Gastroesophageal sphincter (tissue), 4 donors: Measurements from ENCODE around the gene ME1. TPM values are rescaled to one million over a fixed set of nuclear protein-coding genes. Genes with fewer than 3 reads are reported as not detected.
"Not testable (repeated sequence)": the region's sequence is repeated elsewhere in the genome, so short reads cannot be mapped to it uniquely, and the experiment has no call there.

Source experiments
- ATAC-seq: fragments of 150-250 bp; one replicate; pipeline ENCODE4 v1.9.1; 2016; ENCODE audit warnings: mild to moderate bottlenecking, moderate library complexity
- H3K27ac ChIP-seq, 4 donors: fragments of 200-600 bp; sonication (generic) in 3 of 4; 1 replicate in 3 of 4; 2 replicates in 1 of 4; pipeline ENCODE4 v1.5.1; 2016 to 2019
- H3K27me3 ChIP-seq: fragments of 200-600 bp; sonication (generic); one replicate; pipeline ENCODE4 v1.5.1; 2019
- H3K36me3 ChIP-seq, 2 donors: fragments of 200-600 bp; sonication (generic); one replicate each; pipeline ENCODE4 v1.5.1; 2019; ENCODE audit warnings: control low read depth in 1 of 2
- H3K4me1 ChIP-seq, 3 donors: fragments of 200-600 bp; sonication (generic); 1 replicate in 2 of 3; 2 replicates in 1 of 3; pipeline ENCODE4 v1.5.1; 2016 to 2019; ENCODE audit warnings: control low read depth in 2 of 3
- H3K4me3 ChIP-seq, 2 donors: fragments of 200-600 bp; sonication (generic); one replicate each; pipeline ENCODE4 v1.5.1; 2019; ENCODE audit warnings: mild to moderate bottlenecking in 1 of 2, moderate library complexity in 1 of 2
- H3K9me3 ChIP-seq, 3 donors: fragments of 200-600 bp; sonication (generic); one replicate each; pipeline ENCODE4 v1.5.1; 2017 to 2019; ENCODE audit warnings: control low read depth in 2 of 3
- CTCF ChIP-seq, 4 experiments: fragments of 200-600 bp in 2 of 4; fragments of 450-650 bp in 2 of 4; sonication (generic) in 1 of 4; IDR thresholded peaks; one replicate each; pipeline ENCODE4 v1.5.1; 2017 to 2019; ENCODE audit warnings: antibody characterized with exemption in 4 of 4, mild to moderate bottlenecking in 2 of 4, moderate library complexity in 2 of 4
- EP300 ChIP-seq: sonication (generic); formaldehyde crosslinking; IDR thresholded peaks from one replicate; pipeline ENCODE4 v1.6.1; 2017; ENCODE audit warnings: antibody characterized with exemption, mild to moderate bottlenecking
- POLR2A ChIP-seq, 2 donors: fragments of 450-650 bp; IDR thresholded peaks; one replicate each; pipeline ENCODE4 v1.6.1; 2017; ENCODE audit warnings: antibody characterized with exemption in 2 of 2, mild to moderate bottlenecking in 2 of 2, moderate library complexity in 1 of 2
- POLR2AphosphoS5 ChIP-seq: sonication (generic); formaldehyde crosslinking; IDR thresholded peaks from one replicate; pipeline ENCODE4 v1.6.1; 2017; ENCODE audit warnings: antibody characterized with exemption
- WGBS, 2 donors: methylation state at CpG; one replicate each; pipeline ENCODE4 v1.1.5; 2018; ENCODE audit warnings: low coverage in 1 of 2; 5-methylcytosine and 5-hydroxymethylcytosine counted together
- total RNA-seq, 4 donors: library from RNA; depleted of rRNA; stranded (reverse); fragments of >200 nt; gene quantifications; one replicate each; pipeline ENCODE4 v1.1.0, GENCODE V29; 2016

ME1 gene
- total RNA-seq, 4 donors from 2014 or later, result 18.8 to 33.3 (median 20.4) TPM

GRCh38 chr6:83265384-83265783 lies 165.5 kb downstream of the ME1 start:
- ATAC-seq, result no peak
- Histone ChIP-seq H3K4me3 (no peak overlapping the region), H3K27ac (no peak overlapping the region), H3K4me1 (peaks cover 0 to 30% (median 0%) of the 10 kb centered on the region in 3 donors), H3K27me3 (no peaks in the 10 kb centered on the region), H3K36me3 (no peaks in the 10 kb centered on the region), H3K9me3 (no peaks in the 10 kb centered on the region)
- TF ChIP-seq CTCF (IDR thresholded peaks at IDR 0.05) (no peak), POLR2A (IDR thresholded peaks at IDR 0.05) (no peak), POLR2AphosphoS5 (no peak), EP300 (no peak)
- 76 to 89% methylated on average over 2 of the region's 2 CpGs for WGBS, 2 donors

- TF ChIP-seq POLR2AphosphoS5 (no peak), POLR2A (IDR thresholded peaks at IDR 0.05) (no peak), EP300 (no peak), CTCF (IDR thresholded peaks at IDR 0.05) (no peak)
- Histone ChIP-seq H3K27me3 (no peaks in the 10 kb centered on the region), H3K27ac (no peak overlapping the region), H3K36me3 (no peaks in the 10 kb centered on the region), H3K4me3 (no peak overlapping the region), H3K4me1 (no peaks in the 10 kb centered on the region), H3K9me3 (no peaks in the 10 kb centered on the region)
- ATAC-seq, result no peak
Observed at GRCh38 chr6:83260577-83260976, 170.3 kb downstream of the ME1 start.

DNA sequence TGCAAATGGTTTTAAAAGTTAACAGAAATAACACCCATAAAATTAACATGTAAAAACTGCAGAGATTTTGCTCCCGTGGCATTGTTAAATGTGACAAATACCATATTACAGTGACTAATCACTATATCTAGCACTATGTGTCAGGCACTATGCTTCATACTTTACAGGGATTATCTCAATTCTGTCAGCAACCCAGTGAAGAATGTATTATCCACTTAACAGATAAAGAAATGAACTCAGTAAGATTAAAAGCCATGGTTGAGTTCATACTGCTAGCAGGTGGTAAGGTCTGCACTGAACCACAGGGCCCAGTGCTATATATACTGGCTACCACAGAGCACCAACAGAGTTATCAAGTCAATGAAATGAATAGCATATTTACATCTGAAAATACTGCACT lies 172.3 kb downstream of the ME1 start:
- WGBS, 2 donors, result 60 to 73% methylated on average over 1 of the region's 1 CpG
- Histone ChIP-seq H3K4me1 (no peaks in the 10 kb centered on the region), H3K27ac (no peak overlapping the region), H3K9me3 (no peaks in the 10 kb centered on the region), H3K4me3 (no peak overlapping the region), H3K36me3 (no peaks in the 10 kb centered on the region), H3K27me3 (no peaks in the 10 kb centered on the region)
- TF ChIP-seq CTCF (IDR thresholded peaks at IDR 0.05) (no peak), POLR2AphosphoS5 (no peak), EP300 (no peak), POLR2A (IDR thresholded peaks at IDR 0.05) (no peak)
- ATAC-seq, result no peak

DNA sequence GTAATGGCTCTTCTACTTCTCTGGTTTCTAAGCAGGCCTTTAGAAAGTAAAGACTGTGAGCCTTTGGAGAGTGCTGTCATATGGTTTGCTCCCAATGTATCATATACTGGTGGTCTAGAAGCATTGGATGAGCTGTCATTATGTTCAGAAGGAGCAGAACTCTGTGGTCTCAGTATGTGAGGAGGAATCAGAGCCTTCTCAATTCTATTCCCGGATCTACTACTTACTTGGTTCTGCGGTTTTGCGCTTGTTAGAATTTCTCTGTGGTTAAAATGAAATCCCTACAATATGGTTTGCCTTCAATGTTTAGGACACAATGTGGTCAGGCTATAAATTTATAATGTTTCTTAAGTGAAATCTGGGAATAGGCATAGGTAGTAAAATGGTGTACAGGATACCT lies 173.1 kb downstream of the ME1 start:
- TF ChIP-seq CTCF (IDR thresholded peaks at IDR 0.05), result no peak
- no peak for TF ChIP-seq POLR2AphosphoS5
- TF ChIP-seq POLR2A (IDR thresholded peaks at IDR 0.05), result no peak
- TF ChIP-seq EP300, result no peak
- no peak overlapping the region for H3K4me3 ChIP-seq
- no peaks in the 10 kb centered on the region for H3K4me1 ChIP-seq
- peaks cover 0 to 4% of the 10 kb centered on the region in 2 donors for H3K36me3 ChIP-seq
- H3K27me3 ChIP-seq, result no peaks in the 10 kb centered on the region
- WGBS, 2 donors, result 95 to 100% methylated on average over 1 to 3 of the region's 3 CpGs
- no peak overlapping the region for H3K27ac ChIP-seq
- no peaks in the 10 kb centered on the region for H3K9me3 ChIP-seq
- ATAC-seq, result no peak

DNA sequence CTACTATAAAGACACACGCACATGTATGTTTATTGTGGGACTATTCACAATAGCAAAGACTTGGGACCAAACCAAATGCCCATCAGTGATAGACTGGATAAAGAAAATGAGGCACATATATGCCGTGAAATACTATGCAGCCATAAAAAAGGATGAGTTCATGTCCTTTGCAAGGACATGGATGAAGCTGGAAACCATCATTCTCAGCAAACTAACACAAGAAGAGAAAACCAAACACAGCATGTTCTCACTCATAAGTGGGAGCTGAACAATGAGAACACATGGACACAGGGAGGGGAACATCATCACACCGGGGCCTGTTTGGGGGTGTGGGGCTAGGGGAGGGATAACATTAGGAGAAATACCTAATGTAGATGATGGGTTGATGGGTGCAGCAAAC lies 174.1 kb downstream of the ME1 start:
- peaks cover 0 to 15% of the 10 kb centered on the region in 2 donors for H3K36me3 ChIP-seq
- not testable (repeated sequence) for H3K4me1 ChIP-seq, H3K27me3 ChIP-seq, ATAC-seq, H3K27ac ChIP-seq, H3K9me3 ChIP-seq, H3K4me3 ChIP-seq
- 93% methylated on average over 2 of the region's 3 CpGs; no CpG with 5 or more reads in 1 of the 2 donors for WGBS, 2 donors

DNA sequence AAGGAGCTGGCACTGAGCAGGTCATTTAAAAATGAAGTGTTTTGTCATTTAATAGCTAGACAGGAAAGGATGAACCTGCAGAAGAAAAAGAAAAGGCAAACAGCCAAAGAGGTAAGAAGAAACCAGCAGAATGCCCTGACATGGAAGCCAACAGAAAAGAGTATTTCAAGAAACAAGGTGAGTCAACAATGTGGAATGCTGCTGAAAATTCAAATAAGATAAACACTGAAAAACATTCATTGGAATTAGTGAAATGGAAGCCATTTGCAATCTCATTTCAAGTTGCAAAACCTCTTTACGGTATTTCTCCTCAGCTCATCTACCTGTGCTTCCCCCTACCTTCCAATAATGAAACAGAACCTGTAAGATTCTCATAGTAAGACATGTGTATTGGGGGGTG lies 178.1 kb downstream of the ME1 start:
- H3K27ac ChIP-seq, result no peak overlapping the region
- no peaks in the 10 kb centered on the region for H3K4me1 ChIP-seq
- no peak for ATAC-seq
- H3K27me3 ChIP-seq, result no peaks in the 10 kb centered on the region
- H3K9me3 ChIP-seq, result no peaks in the 10 kb centered on the region
- TF ChIP-seq CTCF (IDR thresholded peaks at IDR 0.05) (no peak), EP300 (no peak), POLR2A (IDR thresholded peaks at IDR 0.05) (no peak)
- WGBS, 2 donors, result 71 to 89% methylated on average over 1 of the region's 1 CpG
- H3K4me3 ChIP-seq, result no peak overlapping the region
- peaks cover 0 to 31% of the 10 kb centered on the region in 2 donors for H3K36me3 ChIP-seq
